GM18498 (cell line): Measurements from ENCODE around the gene CHTF18.
"Not testable (repeated sequence)": the region's sequence is repeated elsewhere in the genome, so short reads cannot be mapped to it uniquely, and the experiment has no call there.

Source experiments
- ATAC-seq: cut with Tn5 transposase; IDR thresholded peaks from one replicate; pipeline ENCODE4 v1.9.1; 2021; ENCODE audit warnings: mild to moderate bottlenecking, moderate library complexity; ENCODE audit not compliant: unreplicated experiment

The CHTF18 gene

DNA sequence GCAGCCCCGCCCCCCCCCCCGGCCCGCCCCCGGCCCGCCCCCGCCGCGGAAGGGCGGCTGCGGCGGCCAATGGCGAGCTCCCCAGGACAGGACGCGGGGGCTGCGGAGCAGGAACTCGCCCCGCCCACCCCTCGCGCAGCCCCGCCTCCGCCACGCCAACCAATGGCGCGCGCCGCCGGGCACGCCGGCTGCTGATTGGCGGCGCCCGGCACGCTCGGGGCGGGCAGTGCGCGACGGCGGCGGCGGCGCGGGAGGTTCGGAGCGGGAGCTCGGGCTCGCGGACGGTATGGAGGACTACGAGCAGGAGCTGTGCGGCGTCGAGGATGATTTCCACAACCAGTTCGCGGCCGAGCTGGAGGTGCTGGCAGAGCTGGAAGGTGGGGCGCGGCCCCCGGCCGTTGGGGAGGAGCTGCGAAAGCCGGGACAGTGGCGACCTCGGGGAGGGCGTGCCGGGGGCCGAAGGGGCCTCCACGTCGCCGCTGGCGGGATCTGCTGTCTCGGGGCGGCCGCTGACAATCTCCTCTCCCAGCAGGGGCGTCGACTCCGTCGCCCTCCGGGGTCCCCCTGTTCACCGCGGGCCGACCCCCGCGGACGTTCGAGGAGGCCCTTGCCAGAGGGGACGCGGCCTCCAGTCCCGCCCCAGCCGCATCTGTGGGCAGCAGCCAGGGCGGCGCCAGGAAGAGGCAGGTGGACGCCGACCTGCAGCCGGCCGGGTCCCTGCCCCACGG lies at the start of gene CHTF18:
Gene CHTF18, plus strand, starts transcription at position 222 of the 728 bp plus-strand sequence. Its CDS starts 65 bp downstream, at position 287.
- ATAC-seq = peak; percentile 77

DNA sequence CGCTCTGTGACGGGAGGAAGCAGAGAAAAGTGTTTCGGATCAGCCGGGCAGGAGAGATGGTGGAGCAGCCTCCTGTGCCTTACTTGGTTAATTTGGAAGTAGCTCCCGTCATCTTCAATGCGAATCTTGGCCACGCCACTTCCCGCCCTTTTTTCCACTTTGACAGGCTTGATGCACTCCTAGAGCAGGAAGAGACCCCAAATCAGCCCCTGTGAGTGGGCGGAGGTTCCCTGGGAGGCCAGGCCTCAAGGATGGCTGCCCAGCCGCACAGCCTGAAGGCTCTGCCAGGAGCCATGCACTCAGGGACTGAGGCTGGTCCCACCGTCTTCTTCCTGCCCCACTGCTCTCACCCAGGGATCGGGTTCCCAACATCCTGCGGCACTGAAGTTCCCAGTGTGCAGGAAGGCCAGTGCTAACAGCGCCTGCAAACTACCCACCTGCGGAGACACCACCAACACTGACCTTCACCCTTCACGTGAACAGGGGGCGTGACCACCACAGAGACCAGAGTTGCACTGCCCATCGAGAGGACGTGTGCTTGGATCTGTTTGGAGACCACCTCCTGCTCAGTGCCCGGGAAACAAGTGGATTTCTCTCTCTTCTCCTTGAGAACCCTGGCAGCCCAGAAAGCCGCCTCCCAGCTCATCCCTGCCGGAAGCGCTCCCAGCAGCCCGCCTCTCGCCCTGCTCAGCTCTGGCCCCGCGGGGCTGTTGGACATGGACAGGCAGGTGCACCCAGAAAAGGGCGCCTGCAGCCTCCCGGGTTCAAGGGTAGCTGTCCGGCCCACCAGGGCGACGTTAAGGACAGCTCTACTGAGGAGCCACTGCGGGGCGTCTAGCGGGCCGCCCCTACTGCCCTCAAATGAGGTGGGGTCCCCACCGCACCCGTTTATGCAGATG lies 48.6 kb upstream of the CHTF18 start:
- ATAC-seq = no peak

- ATAC-seq = peak; percentile 16
These were observed 48.0 kb upstream of the CHTF18 start for GRCh38 chr16:740459-740763.

GRCh38 chr16:740764-741505 lies 47.5 kb upstream of the CHTF18 start, which contains the start of gene CIAO3:
Gene CIAO3, minus strand, starts transcription at chr16:740997. Its CDS starts 12 bp downstream, at chr16:740985.
- peak; percentile 85 for ATAC-seq

- ATAC-seq = no peak
These were observed 46.3 kb upstream of the CHTF18 start for GRCh38 chr16:741986-742629.

- ATAC-seq = not testable (repeated sequence)
These were observed 45.5 kb upstream of the CHTF18 start for GRCh38 chr16:742894-743293.

DNA sequence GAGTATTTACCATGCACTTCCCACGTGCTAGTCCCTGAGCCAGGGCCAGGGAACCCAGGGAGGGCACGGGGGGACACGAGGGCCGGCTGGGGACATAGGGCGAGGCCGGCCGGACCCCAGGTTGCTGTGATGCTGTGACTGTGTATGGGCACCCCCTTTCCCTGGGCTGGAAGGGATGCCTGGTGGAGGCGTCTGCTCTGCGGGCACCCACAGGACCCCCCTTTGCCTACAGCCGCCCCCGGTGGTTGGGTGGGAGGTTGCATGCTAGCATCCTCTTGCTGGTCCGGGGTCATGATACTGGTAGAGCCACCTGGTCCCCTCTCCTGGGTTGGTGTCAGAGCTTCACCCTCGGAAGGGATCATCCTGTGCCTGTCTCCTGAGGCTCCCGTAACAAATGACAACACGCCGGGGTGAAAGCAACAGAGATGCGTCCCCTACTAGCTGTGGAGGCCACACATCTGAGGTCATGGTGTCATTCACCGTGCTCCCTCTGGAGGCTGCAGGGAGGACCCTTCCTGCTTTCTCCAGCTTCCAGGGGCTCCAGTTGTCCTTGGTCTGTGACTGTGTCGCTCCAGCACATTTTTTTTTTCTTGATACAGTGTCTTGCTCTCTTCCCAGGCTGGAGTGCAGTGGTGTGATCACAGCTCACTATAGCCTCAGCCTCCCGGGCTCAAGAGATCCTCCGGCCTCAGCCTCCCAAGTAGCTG lies 44.5 kb upstream of the CHTF18 start:
- no peak for ATAC-seq

DNA sequence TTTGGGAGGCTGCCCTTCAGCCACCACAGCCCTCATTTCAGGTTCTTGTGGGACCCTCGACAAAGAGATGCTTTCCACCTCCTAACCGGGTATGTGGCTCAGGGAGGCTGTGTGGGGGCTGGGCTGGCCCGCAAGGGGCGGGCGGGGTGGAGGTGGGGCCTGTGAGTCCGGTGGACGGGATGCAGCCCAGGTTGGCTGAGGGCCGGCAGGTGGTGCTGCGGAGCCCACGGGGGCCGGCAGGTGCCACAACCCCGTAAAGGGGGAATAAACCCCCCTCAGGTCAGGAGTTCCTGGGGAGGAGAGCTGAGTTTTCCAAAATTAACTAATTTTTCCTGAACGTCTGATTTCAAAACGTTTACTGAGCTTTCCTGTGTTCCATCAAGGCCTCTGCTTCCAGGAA lies 42.7 kb upstream of the CHTF18 start:
- no peak for ATAC-seq

DNA sequence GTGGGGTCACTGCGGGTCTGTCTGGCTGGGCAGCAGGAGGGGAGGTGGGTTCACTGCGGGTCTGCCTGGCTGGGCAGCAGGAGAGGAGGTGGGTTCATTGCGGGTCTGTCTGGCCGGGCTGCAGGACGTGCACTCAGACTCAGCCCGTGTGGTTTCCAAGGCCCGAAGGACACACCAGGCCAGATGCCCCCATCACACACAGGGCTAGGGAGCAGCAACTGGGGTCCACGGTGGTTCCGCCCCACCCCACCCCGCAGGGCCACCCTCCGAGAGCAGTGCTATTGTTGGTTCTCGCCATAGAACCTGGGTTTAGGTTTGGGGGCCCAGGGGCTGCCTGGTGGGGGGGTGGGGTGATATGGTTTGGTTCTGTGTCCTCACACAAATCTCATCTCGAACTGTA lies 41.8 kb upstream of the CHTF18 start:
- ATAC-seq = no peak

DNA sequence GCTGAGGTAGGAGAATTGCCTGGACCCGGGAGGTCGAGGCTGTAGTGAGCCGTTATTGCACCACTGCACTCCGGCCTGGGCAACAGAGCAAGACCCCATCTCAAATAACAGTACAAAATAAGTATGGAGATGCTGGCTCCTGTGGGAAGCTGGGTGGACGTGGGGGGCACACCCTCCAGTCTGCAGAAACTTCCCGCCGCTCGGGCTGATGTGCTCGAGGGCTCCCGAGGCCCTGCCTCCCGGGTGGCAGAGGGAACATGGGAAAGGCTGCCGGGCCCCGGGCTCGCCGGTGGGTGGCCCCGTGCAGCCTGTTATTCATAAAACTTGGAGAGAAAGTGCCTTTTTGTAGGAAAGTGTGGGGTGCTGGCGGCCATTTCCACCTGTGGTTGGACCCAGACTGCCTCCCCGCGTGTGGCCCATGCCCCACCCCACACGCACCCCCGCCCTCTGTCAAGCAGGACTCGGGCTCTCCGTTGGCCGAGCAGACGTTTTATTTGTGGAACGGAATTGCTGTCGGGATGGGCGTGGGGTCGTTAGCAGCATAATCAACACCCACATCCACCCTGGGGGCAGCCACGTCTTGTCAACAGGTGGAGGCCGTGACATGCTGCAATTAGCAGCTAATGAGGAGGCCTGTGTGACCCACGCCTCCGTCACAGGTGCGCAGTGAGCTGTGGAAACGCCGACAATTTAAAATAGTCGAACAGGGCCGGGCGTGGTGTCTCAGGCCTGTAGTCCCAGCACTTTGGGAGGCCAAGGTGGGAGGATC lies 40.3 kb upstream of the CHTF18 start:
- no peak for ATAC-seq

GRCh38 chr16:749010-749409 lies 39.4 kb upstream of the CHTF18 start:
- no peak for ATAC-seq

- ATAC-seq = no peak
These were observed 37.9 kb upstream of the CHTF18 start for GRCh38 chr16:750485-750884.

DNA sequence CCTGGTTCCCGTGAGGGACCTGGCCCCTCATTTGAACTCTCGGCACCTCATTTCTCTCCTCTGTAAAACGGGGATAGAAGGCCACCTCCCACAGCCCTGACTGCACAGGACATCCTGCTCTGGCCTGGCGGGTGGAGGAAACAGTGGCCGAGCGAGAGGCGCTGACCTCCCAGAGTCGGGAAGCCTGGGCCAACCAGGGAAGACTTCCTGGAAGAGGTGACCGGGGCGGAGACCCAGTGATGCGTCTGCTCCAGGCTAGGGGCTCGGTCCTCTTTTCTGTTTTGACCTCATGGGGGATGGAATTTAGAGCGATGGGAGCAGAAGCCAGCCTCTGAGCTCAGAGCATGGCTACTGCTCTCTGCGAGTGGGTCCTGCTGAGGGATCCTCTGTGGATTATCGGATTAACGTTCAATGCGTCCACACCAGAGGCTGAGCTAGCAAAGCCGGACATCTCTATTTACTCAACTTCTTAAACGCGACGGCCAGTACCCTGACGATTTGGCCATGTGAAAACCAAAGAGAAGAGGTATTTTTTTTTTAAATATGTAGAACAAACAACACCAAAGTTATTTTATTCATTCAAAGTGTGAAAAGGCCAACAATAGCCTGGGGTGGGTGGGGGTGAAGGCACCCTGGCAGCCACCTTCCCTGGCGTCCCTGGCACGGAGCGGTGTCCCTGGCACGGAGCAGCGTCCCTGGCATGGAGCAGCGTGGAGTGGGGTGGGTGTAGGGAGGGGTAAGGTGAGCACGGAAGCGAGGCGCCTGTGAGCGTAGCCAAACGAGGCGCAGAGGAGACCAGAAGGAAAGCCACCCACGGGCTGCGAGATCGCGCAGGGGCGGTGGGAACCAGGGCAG lies 37.0 kb upstream of the CHTF18 start:
- ATAC-seq = no peak

GRCh38 chr16:752007-752312 lies 36.5 kb upstream of the CHTF18 start:
- no peak for ATAC-seq

- ATAC-seq = not testable (repeated sequence)
These were observed 34.3 kb upstream of the CHTF18 start for GRCh38 chr16:754121-754607.

DNA sequence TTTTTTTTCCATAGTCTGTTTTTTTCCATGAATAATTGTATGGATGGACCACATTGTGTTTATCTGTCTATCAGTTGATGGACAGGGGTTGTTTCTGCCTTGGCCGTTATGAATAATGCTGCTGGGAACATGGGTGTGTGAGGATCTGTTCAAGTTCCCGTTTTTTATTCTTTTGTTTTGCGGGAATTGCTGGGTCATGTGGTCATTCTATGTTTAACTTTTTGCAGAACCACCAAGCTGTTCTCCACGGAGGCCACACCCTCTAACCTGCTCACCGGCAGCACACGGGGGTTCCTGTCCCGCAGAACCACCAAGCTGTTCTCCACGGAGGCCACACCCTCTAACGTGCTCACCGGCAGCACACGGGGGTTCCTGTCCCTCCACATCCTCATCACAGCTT lies 33.8 kb upstream of the CHTF18 start:
- no peak for ATAC-seq

DNA sequence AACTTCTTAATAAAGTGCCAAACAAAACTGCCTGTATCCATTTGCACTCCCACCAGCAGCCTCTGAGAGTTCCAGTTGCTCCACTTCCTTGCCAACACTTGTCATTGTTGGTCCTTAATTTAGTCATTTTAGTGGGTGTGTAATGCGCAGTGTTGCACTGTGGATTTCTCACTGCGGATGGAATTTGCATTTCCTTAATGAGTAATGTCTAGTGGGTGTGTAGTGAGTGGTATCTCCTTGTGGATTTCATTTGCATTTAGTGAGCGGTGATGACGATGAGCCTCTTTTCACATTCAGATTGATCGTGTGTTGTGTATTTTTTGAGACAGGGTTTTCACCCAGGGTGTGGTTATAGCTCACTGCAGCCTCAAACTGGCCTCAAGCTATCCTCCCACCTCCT lies 32.0 kb upstream of the CHTF18 start:
- no peak for ATAC-seq

DNA sequence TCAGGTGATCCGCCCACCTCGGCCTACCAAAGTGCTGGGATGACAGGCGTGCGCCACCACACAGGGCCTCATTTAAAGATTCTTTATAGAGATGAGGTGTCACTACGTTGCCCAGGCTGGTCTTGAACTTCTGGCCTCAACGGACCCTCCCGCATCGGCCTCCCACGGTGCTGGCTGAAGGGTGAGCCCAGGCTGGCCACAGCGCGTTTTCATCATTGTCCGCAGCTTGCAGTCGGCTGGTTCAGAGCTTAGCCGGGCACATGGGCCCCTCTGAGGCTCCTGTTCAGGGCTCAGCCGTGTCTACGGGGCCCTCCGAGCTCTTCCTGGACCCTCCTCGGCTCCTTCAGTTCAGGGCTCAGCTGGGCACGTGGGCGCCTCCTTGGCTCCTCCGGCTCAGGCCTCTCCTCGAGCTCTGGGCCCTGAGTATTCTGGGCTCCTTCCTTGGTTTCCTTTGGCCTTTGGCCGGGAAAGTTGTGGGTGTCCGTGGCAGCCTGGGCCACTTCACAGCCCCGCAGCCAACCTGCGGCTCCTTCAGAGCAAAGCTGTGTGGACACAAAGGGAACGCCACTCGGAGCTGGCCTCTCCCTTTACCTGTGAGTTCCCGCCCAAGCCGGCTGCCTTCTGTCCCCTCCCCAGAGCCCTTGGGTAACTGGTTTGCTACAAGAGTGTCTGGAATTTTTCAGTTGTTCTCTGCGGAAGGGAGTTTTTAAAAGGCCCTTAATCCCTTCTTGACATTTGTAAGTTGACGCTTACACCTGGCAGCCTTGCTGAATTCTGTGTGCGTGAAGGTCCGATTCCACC lies 29.1 kb upstream of the CHTF18 start:
- no peak for ATAC-seq
